NAMALWA (cell line): Measurements from ENCODE around the gene AIPL1.

Experiments used
- DNase-seq: peaks from one replicate; pipeline ENCODE4 v3.0.0-alpha.2; 2015; ENCODE audit warnings: low spot score

Gene AIPL1

GRCh38 chr17:6448473-6448872 lies 13.6 kb upstream of the AIPL1 start:
- DNase-seq = no peak

- DNase-seq = no peak
These were observed 11.7 kb upstream of the AIPL1 start for GRCh38 chr17:6446516-6447100.

- no peak for DNase-seq
These were observed 9.8 kb upstream of the AIPL1 start for GRCh38 chr17:6444571-6445335.

GRCh38 chr17:6443692-6444570 lies 9.0 kb upstream of the AIPL1 start, which contains the start of gene PIMREG:
TSS of gene PIMREG (plus strand) at chr17:6444455. CDS start at chr17:6445111, 656 bp downstream.
- DNase-seq = no peak

- DNase-seq = no peak
These were observed 7.9 kb upstream of the AIPL1 start for GRCh38 chr17:6442775-6443174.

- no peak for DNase-seq
These were observed 5.0 kb upstream of the AIPL1 start for GRCh38 chr17:6439951-6440350.

GRCh38 chr17:6437956-6438355 lies 3.0 kb upstream of the AIPL1 start:
- no peak for DNase-seq

GRCh38 chr17:6437466-6437865 lies 2.5 kb upstream of the AIPL1 start:
- no peak for DNase-seq

GRCh38 chr17:6435968-6436367 lies 1.0 kb upstream of the AIPL1 start:
- DNase-seq = peak; percentile 47

GRCh38 chr17:6430769-6431168 lies 4.2 kb downstream of the AIPL1 start:
- DNase-seq = no peak

GRCh38 chr17:6429266-6429665 lies 5.7 kb downstream of the AIPL1 start:
- no peak for DNase-seq

- no peak for DNase-seq
These were observed 6.5 kb downstream of the AIPL1 start for GRCh38 chr17:6428207-6428965.

- DNase-seq = peak; percentile 5
These were observed 7.6 kb downstream of the AIPL1 start for GRCh38 chr17:6427279-6427781.

GRCh38 chr17:6426356-6427101 lies 8.4 kb downstream of the AIPL1 start:
- no peak for DNase-seq

- DNase-seq = no peak
These were observed 9.5 kb downstream of the AIPL1 start for GRCh38 chr17:6425407-6425806.

- DNase-seq = no peak
These were observed 11.0 kb downstream of the AIPL1 start for GRCh38 chr17:6423931-6424330.

- DNase-seq = no peak
These were observed 12.2 kb downstream of the AIPL1 start for GRCh38 chr17:6422654-6423241.

- DNase-seq = peak; percentile 55
These were observed 13.0 kb downstream of the AIPL1 start for GRCh38 chr17:6421700-6422604.

- no peak for DNase-seq
These were observed 14.7 kb downstream of the AIPL1 start for GRCh38 chr17:6420173-6420641.
